ENCODE data around the gene RBMY1A1. TPM values are rescaled to one million over a fixed set of nuclear protein-coding genes. Genes with fewer than 3 reads are reported as not detected.
"Not testable (repeated sequence)": the region's sequence is repeated elsewhere in the genome, so short reads cannot be mapped to it uniquely, and the experiment has no call there.

RBMY1A1 gene
- total and polyA plus RNA-seq, 4 donors = not detected

DNA sequence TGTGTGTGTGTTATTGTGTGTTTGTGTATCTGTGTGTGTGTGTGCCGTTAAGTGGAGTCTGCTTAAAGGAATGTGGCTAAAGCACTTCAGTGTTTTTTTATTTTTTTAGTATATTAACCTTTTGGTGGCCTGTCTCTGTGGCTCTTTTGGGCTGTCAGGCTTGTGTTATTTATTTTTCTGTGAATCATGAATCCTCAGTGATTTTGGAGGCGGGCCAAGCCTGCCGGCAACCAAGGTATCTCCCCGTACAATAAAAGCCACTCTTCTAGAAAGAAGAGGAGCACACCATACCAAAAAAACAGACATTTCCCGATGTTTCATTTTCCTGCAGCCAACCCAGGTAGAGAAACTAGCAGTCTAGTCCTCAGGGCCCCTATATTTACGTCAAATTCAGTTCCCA, 57.4 kb downstream of the RBMY1A1 start:
- TF ChIP-seq GABPA (IDR thresholded peaks at IDR 0.05 in 1 of 2, conservative IDR thresholded peaks at IDR 0.05 in 1 of 2) (no peak), FOXA2 (IDR thresholded peaks at IDR 0.05) (no peak), RAD21 (IDR thresholded peaks at IDR 0.05) (no peak)
- TF ChIP-seq, protein P1, sequence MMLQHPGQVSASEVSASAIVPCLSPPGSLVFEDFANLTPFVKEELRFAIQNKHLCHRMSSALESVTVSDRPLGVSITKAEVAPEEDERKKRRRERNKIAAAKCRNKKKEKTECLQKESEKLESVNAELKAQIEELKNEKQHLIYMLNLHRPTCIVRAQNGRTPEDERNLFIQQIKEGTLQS (IDR thresholded peaks at IDR 0.05) = no peak
- Histone ChIP-seq H3K27me3 (ENCODE audit: control insufficient read depth in 4 of 4, insufficient read depth in 4 of 4, low read length in 3 of 4) (no peaks in the 10 kb centered on the region), H3K4me3 (ENCODE audit: low read depth in 1 of 3, low read length in 3 of 3) (no peak overlapping the region), H3K4me1 (ENCODE audit: control insufficient read depth in 4 of 4, insufficient read depth in 4 of 4, low read length in 3 of 4) (no peaks in the 10 kb centered on the region), H3K9me3 (ENCODE audit: control insufficient read depth in 4 of 4, low read length in 3 of 4) (no peaks in the 10 kb centered on the region), H3K36me3 (ENCODE audit: control insufficient read depth in 4 of 4, insufficient read depth in 3 of 4, low read depth in 1 of 4, low read length in 3 of 4) (no peaks in the 10 kb centered on the region), H3K9ac (ENCODE audit: low read depth in 1 of 2, low read length in 2 of 2) (no peak overlapping the region), H3K27ac (ENCODE audit: low read depth in 1 of 2, low read length in 2 of 2) (no peak overlapping the region)
- no peak for DNase-seq (ENCODE audit: low spot score)
- WGBS = 55% methylated on average over 6 of the region's 6 CpGs

DNA sequence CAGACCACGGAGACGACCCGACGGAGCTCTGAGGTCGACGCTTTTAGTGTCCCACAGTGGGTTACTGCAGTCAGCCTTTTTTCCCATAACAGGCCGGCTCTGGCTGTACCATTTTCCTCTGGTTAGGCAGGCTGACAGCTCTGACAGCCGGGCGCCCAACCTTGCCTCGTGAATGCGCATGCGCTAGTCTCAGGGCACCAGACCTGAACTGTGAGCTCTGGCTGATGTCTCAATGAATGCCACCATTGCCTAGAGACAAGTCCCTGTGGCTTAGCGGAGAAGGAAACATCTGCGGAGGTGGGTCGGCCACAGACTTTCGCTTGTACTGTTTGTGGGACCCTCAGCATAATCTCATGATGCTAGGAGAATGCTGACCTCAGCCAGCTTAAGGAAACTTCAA, 61.6 kb downstream of the RBMY1A1 start:
- WGBS = 77% methylated on average over 16 of the region's 16 CpGs
- not testable (repeated sequence) for H3K9me3 ChIP-seq (ENCODE audit: control insufficient read depth in 4 of 4, low read length in 3 of 4); H3K4me3 ChIP-seq (ENCODE audit: low read depth in 1 of 3, low read length in 3 of 3); H3K27ac ChIP-seq (ENCODE audit: low read depth in 1 of 2, low read length in 2 of 2); H3K36me3 ChIP-seq (ENCODE audit: control insufficient read depth in 4 of 4, insufficient read depth in 3 of 4, low read depth in 1 of 4, low read length in 3 of 4); DNase-seq (ENCODE audit: low spot score); H3K4me1 ChIP-seq (ENCODE audit: control insufficient read depth in 4 of 4, insufficient read depth in 4 of 4, low read length in 3 of 4); H3K9ac ChIP-seq (ENCODE audit: low read depth in 1 of 2, low read length in 2 of 2); H3K27me3 ChIP-seq (ENCODE audit: control insufficient read depth in 4 of 4, insufficient read depth in 4 of 4, low read length in 3 of 4)

Other genes starting within 250 kb of the RBMY1A1 start
- gene RBMY1B, start 23.5 kb upstream of the RBMY1A1 start, total RNA-seq = not detected
- not detected for gene RBMY1B, start 23.5 kb upstream of the RBMY1A1 start, polyA plus RNA-seq